H1 (cell line): ENCODE data around the gene KIAA1328. TPM values are rescaled to one million over a fixed set of nuclear protein-coding genes. Genes with fewer than 3 reads are reported as not detected.

Source experiments
- CTCF ChIA-PET: fragments of 300-600 bp; sonication (Branson Sonifier 250); formaldehyde crosslinking; loops from one replicate; lab custom pipeline; 2021; ENCODE audit not compliant: partially characterized antibody; lab: Charles Lee
- POLR2A ChIA-PET: fragments of 300-600 bp; sonication (Branson Sonifier 250); formaldehyde crosslinking; loops from one replicate; lab custom pipeline; 2021; ENCODE audit warnings: inconsistent platforms; ENCODE audit not compliant: partially characterized antibody; lab: Charles Lee
- DNase-seq, 2 experiments: peaks; one replicate each; pipeline versions ENCODE4 v3.0.0 to v3.0.0-alpha.2; 2010 to 2022; ENCODE audit warnings: low spot score in 2 of 2, low read depth in 1 of 2, mixed read lengths in 1 of 2
- FAIRE-seq: peaks from 2 replicates; lab custom pipeline; 2011; peaks lifted over from hg19 to GRCh38; lab: Jason Lieb, UNC
- H2AFZ ChIP-seq: 2 replicates; pipeline ENCODE4 v1.8.1; 2012; ENCODE audit warnings: low read length, inconsistent platforms
- H2AK5ac ChIP-seq: 2 replicates; pipeline ENCODE4 v1.6.1; 2013; ENCODE audit warnings: low read depth, low read length
- H2BK120ac ChIP-seq: replicated peaks from 2 replicates; pipeline ENCODE3; 2013; ENCODE audit warnings: low read depth, low read length, inconsistent platforms
- H2BK12ac ChIP-seq: 2 replicates; pipeline ENCODE4 v1.6.1; 2013; ENCODE audit warnings: low read depth, low read length
- H2BK15ac ChIP-seq: 2 replicates; pipeline ENCODE4 v1.6.1; 2013; ENCODE audit warnings: low read length
- H2BK20ac ChIP-seq: 2 replicates; pipeline ENCODE4 v1.6.1; 2013; ENCODE audit warnings: low read length
- H2BK5ac ChIP-seq: 2 replicates; pipeline ENCODE4 v1.6.1; 2013; ENCODE audit warnings: low read depth, low read length
- H3K14ac ChIP-seq: 2 replicates; pipeline ENCODE4 v1.6.1; 2013; ENCODE audit warnings: inconsistent platforms; ENCODE audit not compliant: insufficient read length
- H3K18ac ChIP-seq: 2 replicates; pipeline ENCODE4 v1.6.1; 2013; ENCODE audit warnings: low read length; ENCODE audit errors: extremely low read depth
- H3K23ac ChIP-seq: 2 replicates; pipeline ENCODE4 v1.6.1; 2013; ENCODE audit warnings: inconsistent platforms; ENCODE audit not compliant: insufficient read length
- H3K23me2 ChIP-seq: 2 replicates; pipeline ENCODE4 v1.6.1; 2013; ENCODE audit warnings: low read depth, low read length
- H3K27ac ChIP-seq: 2 replicates; pipeline ENCODE4 v1.6.1; 2011; ENCODE audit warnings: low read depth, low read length, inconsistent platforms
- H3K27me3 ChIP-seq, 4 experiments: replicated peaks in 1 of 4; 1 replicate in 1 of 4; 2 replicates in 3 of 4; pipeline versions ENCODE4 v1.6.1 to v1.8.1; 2011 to 2013; ENCODE audit warnings: low read length in 3 of 4, mild to moderate bottlenecking in 3 of 4, inconsistent platforms in 2 of 4, mixed read lengths in 2 of 4, moderate library complexity in 1 of 4; ENCODE audit not compliant: control insufficient read depth in 3 of 4, insufficient read depth in 3 of 4; ENCODE audit errors: extremely low read depth in 1 of 4
- H3K36me3 ChIP-seq, 4 experiments: 2 replicates each; pipeline versions ENCODE4 v1.6.1 to v1.8.1; 2011 to 2013; ENCODE audit warnings: mild to moderate bottlenecking in 4 of 4, low read length in 3 of 4, moderate library complexity in 2 of 4, control low read depth in 1 of 4, inconsistent platforms in 1 of 4; ENCODE audit not compliant: insufficient read depth in 4 of 4, control insufficient read depth in 2 of 4
- H3K4ac ChIP-seq: replicated peaks from 2 replicates; pipeline ENCODE3; 2013; ENCODE audit warnings: low read length, low read depth, mixed read lengths, inconsistent platforms; ENCODE audit not compliant: insufficient read length
- H3K4me1 ChIP-seq, 4 experiments: replicated peaks in 1 of 4; 1 replicate in 1 of 4; 2 replicates in 3 of 4; pipeline versions ENCODE4 v1.6.1 to v1.8.1; 2011 to 2013; ENCODE audit warnings: low read length in 3 of 4, inconsistent platforms in 2 of 4, mixed read lengths in 1 of 4; ENCODE audit not compliant: insufficient read depth in 4 of 4, control insufficient read depth in 3 of 4
- H3K4me2 ChIP-seq, 2 experiments: 2 replicates each; pipeline versions ENCODE4 v1.6.1 to v1.8.1; 2011 to 2013; ENCODE audit warnings: low read depth in 2 of 2, low read length in 2 of 2, control low read depth in 1 of 2, inconsistent platforms in 1 of 2, mild to moderate bottlenecking in 1 of 2; ENCODE audit not compliant: insufficient read depth in 1 of 2
- H3K4me3 ChIP-seq, 4 experiments: fragments of 200-600, 300-600 bp in 1 of 4; sonication (generic), shearing (Covaris generic), sonication (Bioruptor Twin) in 1 of 4; 2 replicates each; pipeline versions ENCODE4 v1.5.1 to v1.8.1; 2011 to 2016; ENCODE audit warnings: low read length in 4 of 4, low read depth in 3 of 4, control low read depth in 2 of 4, inconsistent platforms in 2 of 4, mild to moderate bottlenecking in 2 of 4, mixed read lengths in 1 of 4, moderate library complexity in 1 of 4; ENCODE audit not compliant: insufficient read depth in 2 of 4; ENCODE audit errors: extremely low read depth in 1 of 4
- H3K56ac ChIP-seq: replicated peaks from 2 replicates; pipeline ENCODE3; 2013; ENCODE audit warnings: low read depth, mild to moderate bottlenecking, mixed read lengths, low read length, inconsistent platforms; ENCODE audit not compliant: insufficient read length
- H3K79me1 ChIP-seq: 2 replicates; pipeline ENCODE4 v1.6.1; 2013; ENCODE audit warnings: low read depth, low read length, control low read depth
- H3K79me2 ChIP-seq, 2 experiments: 2 replicates each; pipeline versions ENCODE4 v1.6.1 to v1.8.1; 2012 to 2013; ENCODE audit warnings: low read length in 2 of 2, mild to moderate bottlenecking in 2 of 2, inconsistent platforms in 1 of 2; ENCODE audit not compliant: insufficient read depth in 2 of 2, control insufficient read depth in 1 of 2
- H3K9ac ChIP-seq, 4 experiments: replicated peaks in 1 of 4; 1 replicate in 1 of 4; 2 replicates in 3 of 4; pipeline versions ENCODE4 v1.6.1 to v1.8.1; 2011 to 2013; ENCODE audit warnings: low read depth in 3 of 4, low read length in 3 of 4, control low read depth in 2 of 4, mild to moderate bottlenecking in 2 of 4, moderate library complexity in 2 of 4, inconsistent platforms in 1 of 4; ENCODE audit errors: extremely low read depth in 1 of 4
- H3K9me3 ChIP-seq, 2 experiments: 2 replicates each; pipeline versions ENCODE4 v1.6.1 to v1.8.1; 2012 to 2013; ENCODE audit warnings: mild to moderate bottlenecking in 2 of 2, moderate library complexity in 2 of 2, control low read depth in 1 of 2, inconsistent platforms in 1 of 2, low read depth in 1 of 2, low read length in 1 of 2, mixed read lengths in 1 of 2; ENCODE audit not compliant: insufficient read depth in 2 of 2
- H4K20me1 ChIP-seq, 2 experiments: replicated peaks in 1 of 2; 2 replicates each; pipeline versions ENCODE3 to v1.8.1; 2011 to 2013; ENCODE audit warnings: inconsistent platforms in 2 of 2, low read length in 2 of 2, mild to moderate bottlenecking in 1 of 2; ENCODE audit not compliant: insufficient read depth in 2 of 2, control insufficient read depth in 1 of 2
- H4K5ac ChIP-seq: 2 replicates; pipeline ENCODE4 v1.6.1; 2013; ENCODE audit warnings: low read length, low read depth, mixed read lengths, inconsistent platforms; ENCODE audit not compliant: insufficient read length
- H4K8ac ChIP-seq: 2 replicates; pipeline ENCODE4 v1.8.0; 2013; ENCODE audit warnings: mild to moderate bottlenecking, moderate library complexity, low read length, inconsistent platforms; ENCODE audit not compliant: insufficient read depth; ENCODE audit errors: extremely low read depth
- H4K91ac ChIP-seq: replicated peaks from 2 replicates; pipeline ENCODE3; 2013; ENCODE audit warnings: low read length, mixed read lengths, inconsistent platforms; ENCODE audit not compliant: insufficient read length
- CTBP2 ChIP-seq: IDR thresholded peaks from 2 replicates; pipeline ENCODE4 v1.7.0; 2011; ENCODE audit warnings: borderline replicate concordance, mild to moderate bottlenecking, moderate library complexity, mixed read lengths, low read length; ENCODE audit not compliant: insufficient read depth, insufficient read length
- HDAC2 ChIP-seq, 2 experiments: fragments of 300-600 bp in 1 of 2; sonication (generic) in 1 of 2; IDR thresholded peaks; 2 replicates each; pipeline ENCODE4 v1.6.1; 2011 to 2012; ENCODE audit warnings: low read depth in 2 of 2, low read length in 2 of 2, mild to moderate bottlenecking in 2 of 2, moderate library complexity in 2 of 2, borderline replicate concordance in 1 of 2, inconsistent platforms in 1 of 2
- WGBS, 2 experiments: shearing (Covaris generic) in 1 of 2; methylation state at CpG; one replicate each; pipeline versions ENCODE4 v1.1.6 to v1.1.7; 2013 to 2015; ENCODE audit warnings: low lambda C conversion rate in 2 of 2, mixed read lengths in 2 of 2, inconsistent platforms in 1 of 2, low coverage in 1 of 2, missing lambda C conversion rate in 1 of 2; ENCODE audit not compliant: insufficient replicate concordance in 2 of 2, insufficient coverage in 1 of 2, insufficient read length in 1 of 2; ENCODE audit errors: extremely low coverage in 1 of 2, missing lambda C conversion rate in 1 of 2; 5-methylcytosine and 5-hydroxymethylcytosine counted together
- polyA plus RNA-seq, 7 experiments: library from polyadenylated mRNA; depleted of rRNA in 3 of 7; stranded (reverse) in 5 of 7; unstranded in 2 of 7; fragments of >200 nt in 5 of 7; fragments of 200-250 nt in 2 of 7; gene quantifications; 1 replicate in 5 of 7; 2 replicates in 1 of 7; 4 replicates in 1 of 7; pipeline versions ENCODE4 v1.2.1 to v1.2.3, GENCODE V29; 2011 to 2013; ENCODE audit warnings: missing spikeins in 2 of 7, mixed read lengths in 2 of 7
- total RNA-seq: library from RNA; stranded (reverse); fragmentation: NEBNext Ultra II Directional; extraction: Animal tissue kit (Norgen Biotek cat#: 25700); gene quantifications from 2 replicates; pipeline ENCODE4 v1.2.1, GENCODE V29; 2021
- TF ChIP-seq, protein P1 (sequence below): IDR thresholded peaks from 2 replicates; pipeline ENCODE4 v1.6.1; 2011; ENCODE audit warnings: low read depth, mild to moderate bottlenecking, low read length; ENCODE audit not compliant: insufficient read depth

The KIAA1328 gene
- total and polyA plus RNA-seq, 2 of the 8 experiments (the other 6 are each of a cell fraction or from before 2014, with no cell fraction given) = 2.6 to 5.7 TPM

DNA sequence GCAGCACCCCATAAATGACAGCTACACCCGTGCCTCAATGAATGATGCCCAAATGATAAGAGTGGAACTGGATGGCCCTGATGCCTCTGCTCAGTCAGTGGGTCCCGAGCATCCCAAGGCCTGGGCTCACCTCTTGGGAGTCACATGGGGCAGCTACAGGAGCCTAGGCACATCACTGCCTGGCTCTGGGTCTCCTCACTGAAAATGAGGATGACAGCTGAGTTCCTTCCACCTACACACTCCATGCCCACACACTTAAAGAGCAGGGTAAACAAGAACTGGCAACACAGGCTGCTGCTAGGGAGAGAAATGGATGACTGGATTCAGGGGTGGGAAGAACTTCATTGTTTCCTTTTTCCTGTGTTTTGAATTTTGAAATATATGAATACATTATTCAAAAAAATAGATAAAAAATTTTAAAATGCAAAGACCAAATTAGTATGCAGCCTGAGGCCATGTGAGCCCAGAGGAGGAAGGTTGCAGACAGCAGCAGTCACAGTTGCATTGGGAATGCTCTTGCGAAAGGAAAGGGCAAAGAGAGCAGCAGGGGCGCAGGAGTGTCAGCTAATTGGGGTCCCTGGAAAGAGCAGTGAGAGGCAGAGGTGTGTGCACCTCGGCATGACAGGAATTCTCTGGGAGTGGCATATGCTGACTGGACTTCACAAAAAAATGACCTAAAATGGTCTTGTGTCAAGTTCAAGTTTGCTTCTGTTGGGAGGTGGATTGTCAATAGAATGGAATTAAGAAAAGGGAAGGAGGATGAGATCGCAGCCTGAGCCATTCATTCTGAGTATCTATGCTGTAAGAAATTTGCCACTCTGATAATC, 409.6 kb downstream of the KIAA1328 start:
- no peak overlapping the region for H2BK15ac ChIP-seq
- H3K23ac ChIP-seq = no peak overlapping the region
- no peak overlapping the region for H2AFZ ChIP-seq
- no peak overlapping the region for H4K8ac ChIP-seq
- H2BK20ac ChIP-seq = no peak overlapping the region
- no peaks in the 10 kb centered on the region for H3K9me3 ChIP-seq
- no peaks in the 10 kb centered on the region; a peak in 2 of 7 replicates for H3K27me3 ChIP-seq
- CTCF ChIA-PET = interaction anchor here (0.9 to 1.8 kb wide), 6 partner anchors 12 to 104 kb away, joined by 3 to 8 read pairs (median 4); no protein-coding TSS in a partner anchor
- no peak overlapping the region for H3K9ac ChIP-seq
- H4K5ac ChIP-seq = no peak overlapping the region
- no peak overlapping the region for H2BK120ac ChIP-seq
- peaks cover 0 to 3% of the 10 kb centered on the region in 2 experiments for H4K20me1 ChIP-seq
- H3K14ac ChIP-seq = no peak overlapping the region
- WGBS, 2 experiments = 84% methylated on average over 6 of the region's 6 CpGs; no CpG with 5 or more reads in 1 of the 2 experiments
- H3K4me1 ChIP-seq = no peaks in the 10 kb centered on the region
- no peaks in the 10 kb centered on the region for H3K79me2 ChIP-seq
- no peak overlapping the region for H2AK5ac ChIP-seq
- H4K91ac ChIP-seq = no peak overlapping the region
- TF ChIP-seq HDAC2 (IDR thresholded peaks at IDR 0.05; ENCODE audit: borderline replicate concordance in 1 of 2, low read depth in 2 of 2, low read length in 2 of 2) (no peak), CTBP2 (no peak)
- TF ChIP-seq, protein P1, sequence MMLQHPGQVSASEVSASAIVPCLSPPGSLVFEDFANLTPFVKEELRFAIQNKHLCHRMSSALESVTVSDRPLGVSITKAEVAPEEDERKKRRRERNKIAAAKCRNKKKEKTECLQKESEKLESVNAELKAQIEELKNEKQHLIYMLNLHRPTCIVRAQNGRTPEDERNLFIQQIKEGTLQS = no peak
- H3K56ac ChIP-seq = no peak overlapping the region
- H3K4me2 ChIP-seq = no peak overlapping the region
- no peaks in the 10 kb centered on the region for H3K23me2 ChIP-seq
- H3K18ac ChIP-seq = no peak overlapping the region
- no peak overlapping the region for H2BK5ac ChIP-seq
- no peak overlapping the region for H2BK12ac ChIP-seq
- no peaks in the 10 kb centered on the region for H3K79me1 ChIP-seq
- no peak overlapping the region for H3K4me3 ChIP-seq
- no peak for DNase-seq
- no peak overlapping the region for H3K27ac ChIP-seq
- no peak for FAIRE-seq
- H3K4ac ChIP-seq = no peak overlapping the region
- POLR2A ChIA-PET = interaction anchor here (0.9 kb wide), 1 partner anchor 10 kb away, joined by 3 read pairs; no protein-coding TSS in a partner anchor
- no peaks in the 10 kb centered on the region for H3K36me3 ChIP-seq
